ENCODE data around the gene LINGO1. TPM values are rescaled to one million over a fixed set of nuclear protein-coding genes. Genes with fewer than 3 reads are reported as not detected.

LINGO1 gene
- polyA plus RNA-seq, 1 of the 3 experiments (the other 2 are of a cell fraction): 0.56 TPM

- CTCF ChIA-PET: interaction anchor here (0.7 to 9.5 kb wide), 11 partner anchors 14 to 271 kb away, joined by 3 to 99 read pairs (median 5); partner anchors contain the start of gene LINGO1
- Histone ChIP-seq H3K27ac (ENCODE audit: low read depth in 2 of 2, low read length in 1 of 2) (peak overlapping the region in 1 of 2 experiments; percentile 86; a peak in 2 of 4 replicates), H3K79me2 (ENCODE audit: insufficient read depth) (no peaks in the 10 kb centered on the region), H3F3A (replicated peaks; ENCODE audit: insufficient read depth) (peaks cover 5% of the 10 kb centered on the region), H3K9me2 (no peaks in the 10 kb centered on the region), H3K4me2 (no peak overlapping the region), H3K4me1 (ENCODE audit: control insufficient read depth in 1 of 2, insufficient read depth in 2 of 2, low read depth in 1 of 2, low read length in 1 of 2) (peaks cover 11 to 87% of the 10 kb centered on the region in 2 experiments; a peak in 2 of 4 replicates), H3K36me3 (replicated peaks in 1 of 2; ENCODE audit: control insufficient read depth in 1 of 2, insufficient read depth in 2 of 2, low read length in 1 of 2) (no peaks in the 10 kb centered on the region), H4K20me1 (ENCODE audit: insufficient read depth) (no peaks in the 10 kb centered on the region), H3K9ac (no peak overlapping the region), H2AFZ (ENCODE audit: low read depth) (no peak overlapping the region), H3K27me3 (ENCODE audit: insufficient read depth) (no peaks in the 10 kb centered on the region), H3K4me3 (ENCODE audit: low read depth in 2 of 2, low read length in 1 of 2) (no peak overlapping the region), H3K9me3 (no peaks in the 10 kb centered on the region)
- 79% methylated on average over 14 of the region's 14 CpGs for WGBS (ENCODE audit: low lambda C conversion rate)
- DNase-seq: peak; percentile 58
- POLR2A ChIA-PET: interaction anchor here (0.5 to 0.7 kb wide), 2 partner anchors 48 to 234 kb away, joined by 4 read pairs; no protein-coding TSS in a partner anchor
- TF ChIP-seq FOXM1 (IDR thresholded peaks at IDR 0.05; ENCODE audit: low read depth) (no peak), CHD2 (IDR thresholded peaks at IDR 0.05; ENCODE audit: low read length, partially characterized antibody) (peak; percentile 18), TCF12 (IDR thresholded peaks at IDR 0.05) (no peak), RCOR1 (IDR thresholded peaks at IDR 0.05; ENCODE audit: low read length) (no peak), TAF1 (IDR thresholded peaks at IDR 0.05; ENCODE audit: borderline replicate concordance, low read depth, low read length) (no peak), EP300 (IDR thresholded peaks at IDR 0.05; ENCODE audit: borderline replicate concordance in 1 of 2, low read depth in 1 of 2, low read length in 1 of 2) (peak in 1 of 2 experiments; percentile 23; a peak in 1 of 4 replicates), REST (IDR thresholded peaks at IDR 0.05; ENCODE audit: low read depth, low read length) (no peak), EZH2phosphoT487 (IDR thresholded peaks at IDR 0.05; ENCODE audit: borderline replicate concordance, low read depth) (no peak), FOXJ3 (CRISPR knock-in tag; IDR thresholded peaks at IDR 0.05) (no peak), FOSL2 (IDR thresholded peaks at IDR 0.05; ENCODE audit: borderline replicate concordance, low read depth) (no peak)
These were observed 28.9 kb downstream of the LINGO1 start for GRCh38 chr15:77603611-77604336.

- CTCF ChIA-PET: interaction anchor here (0.6 to 9.5 kb wide), 7 partner anchors 13 to 60 kb away, joined by 3 to 99 read pairs (median 5); partner anchors contain the start of gene LINGO1
- Histone ChIP-seq H3K9ac (no peak overlapping the region), H3K27me3 (ENCODE audit: insufficient read depth) (no peaks in the 10 kb centered on the region), H4K20me1 (ENCODE audit: insufficient read depth) (no peaks in the 10 kb centered on the region), H3K9me3 (no peaks in the 10 kb centered on the region), H3K36me3 (replicated peaks in 1 of 2; ENCODE audit: control insufficient read depth in 1 of 2, insufficient read depth in 2 of 2, low read length in 1 of 2) (no peaks in the 10 kb centered on the region), H3K4me3 (ENCODE audit: low read depth in 2 of 2, low read length in 1 of 2) (no peak overlapping the region), H3K27ac (ENCODE audit: low read depth in 2 of 2, low read length in 1 of 2) (peak overlapping the region in 1 of 2 experiments; percentile 86; a peak in 2 of 4 replicates), H3K79me2 (ENCODE audit: insufficient read depth) (no peaks in the 10 kb centered on the region), H3K9me2 (no peaks in the 10 kb centered on the region), H3K4me2 (no peak overlapping the region), H2AFZ (ENCODE audit: low read depth) (no peak overlapping the region), H3F3A (replicated peaks; ENCODE audit: insufficient read depth) (peaks cover 5% of the 10 kb centered on the region), H3K4me1 (ENCODE audit: control insufficient read depth in 1 of 2, insufficient read depth in 2 of 2, low read depth in 1 of 2, low read length in 1 of 2) (peaks cover 3 to 87% of the 10 kb centered on the region in 2 experiments; a peak in 2 of 4 replicates)
- no peak for DNase-seq
- 94% methylated on average over 1 of the region's 1 CpG for WGBS (ENCODE audit: low lambda C conversion rate)
- POLR2A ChIA-PET: no interaction called here
- no peak for TF ChIP-seq ELF1 (IDR thresholded peaks at IDR 0.05)
- no peak for TF ChIP-seq RXRA (IDR thresholded peaks at IDR 0.05; ENCODE audit: borderline replicate concordance, low read depth)
- TF ChIP-seq EZH2phosphoT487 (IDR thresholded peaks at IDR 0.05; ENCODE audit: borderline replicate concordance, low read depth): no peak
- no peak for TF ChIP-seq TAF1 (IDR thresholded peaks at IDR 0.05; ENCODE audit: borderline replicate concordance, low read depth, low read length)
- TF ChIP-seq SIN3A (IDR thresholded peaks at IDR 0.05; ENCODE audit: borderline replicate concordance, low read depth, low read length): no peak
- no peak for TF ChIP-seq SMC3 (IDR thresholded peaks at IDR 0.05; ENCODE audit: low read depth, low read length)
- TF ChIP-seq, protein P1, sequence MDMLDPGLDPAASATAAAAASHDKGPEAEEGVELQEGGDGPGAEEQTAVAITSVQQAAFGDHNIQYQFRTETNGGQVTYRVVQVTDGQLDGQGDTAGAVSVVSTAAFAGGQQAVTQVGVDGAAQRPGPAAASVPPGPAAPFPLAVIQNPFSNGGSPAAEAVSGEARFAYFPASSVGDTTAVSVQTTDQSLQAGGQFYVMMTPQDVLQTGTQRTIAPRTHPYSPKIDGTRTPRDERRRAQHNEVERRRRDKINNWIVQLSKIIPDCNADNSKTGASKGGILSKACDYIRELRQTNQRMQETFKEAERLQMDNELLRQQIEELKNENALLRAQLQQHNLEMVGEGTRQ (IDR thresholded peaks at IDR 0.05; ENCODE audit: borderline replicate concordance, low read depth, low read length): no peak
- no peak for TF ChIP-seq POLR2AphosphoS5 (IDR thresholded peaks at IDR 0.05; ENCODE audit: low read depth, low read length)
- TF ChIP-seq RFX5 (IDR thresholded peaks at IDR 0.05; ENCODE audit: low read length): no peak
- TF ChIP-seq REST (IDR thresholded peaks at IDR 0.05; ENCODE audit: low read depth, low read length): no peak
- no peak for TF ChIP-seq FOXJ3 (CRISPR knock-in tag; IDR thresholded peaks at IDR 0.05)
These were observed 29.9 kb downstream of the LINGO1 start for GRCh38 chr15:77602800-77603199.

Measured in SK-N-SH (cell line).